WTC11 (cell line): Measurements from ENCODE around the gene TRIB2. TPM values are rescaled to one million over a fixed set of nuclear protein-coding genes. Genes with fewer than 3 reads are reported as not detected.

Experiments
- ATAC-seq: fragments of 200-7000 bp; cut with Tn5 transposase; 2 replicates; pipeline ENCODE4 v1.10.0; 2021; ENCODE audit warnings: mild to moderate bottlenecking, moderate library complexity
- CTCF ChIA-PET: fragments of 300-600 bp; sonication (Branson Sonifier 250); formaldehyde crosslinking; loops from one replicate; lab custom pipeline; 2021; ENCODE audit warnings: antibody characterized with exemption; lab: Charles Lee
- POLR2A ChIA-PET: fragments of 350-600 bp; sonication (Branson Sonifier 250); formaldehyde crosslinking; loops from one replicate; lab custom pipeline; 2021; ENCODE audit warnings: antibody characterized with exemption; lab: Charles Lee
- DNase-seq: peaks from one replicate; pipeline ENCODE4 v3.0.0; 2021; ENCODE audit warnings: low spot score
- H3K27ac Mint-ChIP-seq: 2 replicates; pipeline ENCODE4 v1.8.0; 2021; ENCODE audit warnings: mixed read lengths
- H3K27me3 Mint-ChIP-seq: 2 replicates; pipeline ENCODE4 v1.8.0; 2021; ENCODE audit warnings: low read depth, mild to moderate bottlenecking, moderate library complexity, mixed read lengths
- H3K36me3 Mint-ChIP-seq: 2 replicates; pipeline ENCODE4 v1.8.0; 2021; ENCODE audit warnings: mixed read lengths
- H3K4me1 Mint-ChIP-seq: 2 replicates; pipeline ENCODE4 v1.8.0; 2022; ENCODE audit warnings: mixed read lengths
- H3K4me3 Mint-ChIP-seq: 2 replicates; pipeline ENCODE4 v1.8.0; 2021; ENCODE audit warnings: mild to moderate bottlenecking, moderate library complexity, mixed read lengths
- H3K9me3 Mint-ChIP-seq: 2 replicates; pipeline ENCODE4 v1.8.0; 2021; ENCODE audit warnings: mixed read lengths
- CREB1 ChIP-seq: sonication (generic); formaldehyde crosslinking; IDR thresholded peaks from 2 replicates; pipeline ENCODE4 v1.8.0; 2023; ENCODE audit warnings: mild to moderate bottlenecking, missing genetic modification reagents
- EMX1 ChIP-seq: fragments of 250-450 bp; sonication (Bioruptor Pico); IDR thresholded peaks from 2 replicates; pipeline ENCODE4 v1.8.0; 2021; ENCODE audit warnings: mild to moderate bottlenecking
- FOXP1 ChIP-seq: sonication (generic); formaldehyde crosslinking; IDR thresholded peaks from 2 replicates; pipeline ENCODE4 v1.8.0; 2022; ENCODE audit warnings: missing genetic modification reagents, mild to moderate bottlenecking, moderate library complexity, borderline replicate concordance
- GRHL2 ChIP-seq: fragments of 250-450 bp; sonication (Bioruptor Pico); IDR thresholded peaks from 2 replicates; pipeline ENCODE4 v1.8.0; 2022; ENCODE audit warnings: mild to moderate bottlenecking, moderate library complexity; ENCODE audit not compliant: insufficient replicate concordance, severe bottlenecking
- JUN ChIP-seq: sonication (generic); formaldehyde crosslinking; IDR thresholded peaks from 2 replicates; pipeline ENCODE4 v1.8.0; 2023; ENCODE audit warnings: mild to moderate bottlenecking, missing genetic modification reagents
- MYBL2 ChIP-seq: sonication (generic); formaldehyde crosslinking; IDR thresholded peaks from 2 replicates; pipeline ENCODE4 v1.8.1; 2023; ENCODE audit warnings: mild to moderate bottlenecking, moderate library complexity, missing genetic modification reagents
- NFATC4 ChIP-seq: fragments of 250-450 bp; sonication (Bioruptor Pico); IDR thresholded peaks from 2 replicates; pipeline ENCODE4 v1.9.0; 2021; ENCODE audit warnings: mild to moderate bottlenecking
- OVOL2 ChIP-seq: fragments of 250-450 bp; sonication (Bioruptor Pico); IDR thresholded peaks from 2 replicates; pipeline ENCODE4 v1.9.0; 2021; ENCODE audit warnings: mild to moderate bottlenecking, borderline replicate concordance
- SMAD3 ChIP-seq: sonication (generic); formaldehyde crosslinking; IDR thresholded peaks from 2 replicates; pipeline ENCODE4 v1.8.0; 2022; ENCODE audit warnings: missing genetic modification reagents, mild to moderate bottlenecking, borderline replicate concordance
- TP53 ChIP-seq: sonication (generic); formaldehyde crosslinking; IDR thresholded peaks from 2 replicates; pipeline ENCODE4 v1.8.1; 2023; ENCODE audit warnings: mild to moderate bottlenecking, missing genetic modification reagents
- ZBTB21 ChIP-seq: sonication (generic); formaldehyde crosslinking; IDR thresholded peaks from 2 replicates; pipeline ENCODE4 v1.8.1; 2023; ENCODE audit warnings: mild to moderate bottlenecking, missing genetic modification reagents, borderline replicate concordance
- ZNF232 ChIP-seq: sonication (generic); formaldehyde crosslinking; IDR thresholded peaks from 2 replicates; pipeline ENCODE4 v1.8.0; 2022; ENCODE audit warnings: mild to moderate bottlenecking, missing genetic modification reagents
- ZNF317 ChIP-seq: sonication (generic); formaldehyde crosslinking; IDR thresholded peaks from 2 replicates; pipeline ENCODE4 v1.8.1; 2023; ENCODE audit warnings: low read depth, mild to moderate bottlenecking, moderate library complexity, missing genetic modification reagents, borderline replicate concordance
- ZNF396 ChIP-seq: fragments of 250-450 bp; sonication (Bioruptor Pico); IDR thresholded peaks from 2 replicates; pipeline ENCODE4 v1.8.0; 2021; ENCODE audit warnings: mild to moderate bottlenecking, moderate library complexity, borderline replicate concordance
- ZNF416 ChIP-seq: fragments of 250-450 bp; sonication (Bioruptor Pico); IDR thresholded peaks from 2 replicates; pipeline ENCODE4 v1.9.0; 2021; ENCODE audit warnings: mild to moderate bottlenecking, inconsistent platforms
- ZNF423 ChIP-seq: fragments of 250-450 bp; sonication (Bioruptor Pico); IDR thresholded peaks from 2 replicates; pipeline ENCODE4 v2.1.2; 2022; ENCODE audit warnings: mild to moderate bottlenecking, moderate library complexity
- total RNA-seq: library from RNA; stranded (reverse); gene quantifications from 3 replicates; pipeline ENCODE4 v1.2.3, GENCODE V29; 2021
- TF ChIP-seq, protein P1 (sequence below): sonication (generic); formaldehyde crosslinking; IDR thresholded peaks from 2 replicates; pipeline ENCODE4 v1.8.0; 2023; ENCODE audit warnings: missing genetic modification reagents
- TF ChIP-seq, protein P2 (sequence below): sonication (generic); formaldehyde crosslinking; IDR thresholded peaks from 2 replicates; pipeline ENCODE4 v1.8.0; 2022; ENCODE audit warnings: mild to moderate bottlenecking, missing genetic modification reagents
- TF ChIP-seq, protein P3 (sequence below): sonication (generic); formaldehyde crosslinking; IDR thresholded peaks from 2 replicates; pipeline ENCODE4 v1.8.1; 2023; ENCODE audit warnings: mild to moderate bottlenecking, missing genetic modification reagents
- TF ChIP-seq, protein P4 (sequence below): sonication (generic); formaldehyde crosslinking; IDR thresholded peaks from 2 replicates; pipeline ENCODE4 v1.8.0; 2023; ENCODE audit warnings: missing genetic modification reagents, mild to moderate bottlenecking, borderline replicate concordance
- TF ChIP-seq, protein P5 (sequence below): sonication (generic); formaldehyde crosslinking; IDR thresholded peaks from 2 replicates; pipeline ENCODE4 v1.8.0; 2022; ENCODE audit warnings: mild to moderate bottlenecking, missing genetic modification reagents
- TF ChIP-seq, protein P6 (sequence below): sonication (generic); formaldehyde crosslinking; conservative IDR thresholded peaks from 2 replicates; pipeline ENCODE4 v1.8.1; 2023; ENCODE audit warnings: mild to moderate bottlenecking, low read depth, missing genetic modification reagents, moderate library complexity

Gene TRIB2
- total RNA-seq, 1 experiment from 2014 or later: 89.3 TPM

DNA sequence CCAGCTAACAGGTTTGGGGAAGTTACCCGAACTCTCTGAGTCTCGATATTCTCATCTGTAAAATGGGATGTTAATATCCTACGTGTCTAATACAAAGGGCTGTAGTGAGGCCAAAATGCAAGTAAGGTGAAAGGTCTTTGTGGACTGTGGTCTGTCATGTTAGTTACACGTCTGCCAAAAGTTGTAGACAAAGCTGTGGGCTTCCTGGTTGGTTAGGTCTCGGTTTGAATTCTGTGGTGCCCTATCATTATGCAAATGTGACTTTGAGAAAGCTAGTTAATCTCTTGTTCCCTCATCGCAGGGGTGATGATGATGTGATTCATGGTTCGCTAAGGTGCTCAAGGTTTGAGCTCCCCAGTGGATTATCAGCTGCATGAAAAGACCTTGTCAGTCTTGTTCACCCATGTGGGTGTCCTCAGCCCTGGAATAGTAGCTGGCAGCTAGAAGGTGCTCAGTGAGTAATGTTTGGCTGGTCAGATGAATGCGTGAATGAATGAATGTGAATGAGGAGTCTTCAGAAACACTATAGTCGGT, 23.1 kb downstream of the TRIB2 start:
- TF ChIP-seq NFATC4 (no peak), GRHL2 (no peak), ZNF396 (CRISPR knock-in tag) (no peak), FOXP1 (CRISPR knock-in tag) (no peak)
- TF ChIP-seq, protein P1, sequence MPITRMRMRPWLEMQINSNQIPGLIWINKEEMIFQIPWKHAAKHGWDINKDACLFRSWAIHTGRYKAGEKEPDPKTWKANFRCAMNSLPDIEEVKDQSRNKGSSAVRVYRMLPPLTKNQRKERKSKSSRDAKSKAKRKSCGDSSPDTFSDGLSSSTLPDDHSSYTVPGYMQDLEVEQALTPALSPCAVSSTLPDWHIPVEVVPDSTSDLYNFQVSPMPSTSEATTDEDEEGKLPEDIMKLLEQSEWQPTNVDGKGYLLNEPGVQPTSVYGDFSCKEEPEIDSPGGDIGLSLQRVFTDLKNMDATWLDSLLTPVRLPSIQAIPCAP (CRISPR knock-in tag): no peak
- TF ChIP-seq, protein P2, sequence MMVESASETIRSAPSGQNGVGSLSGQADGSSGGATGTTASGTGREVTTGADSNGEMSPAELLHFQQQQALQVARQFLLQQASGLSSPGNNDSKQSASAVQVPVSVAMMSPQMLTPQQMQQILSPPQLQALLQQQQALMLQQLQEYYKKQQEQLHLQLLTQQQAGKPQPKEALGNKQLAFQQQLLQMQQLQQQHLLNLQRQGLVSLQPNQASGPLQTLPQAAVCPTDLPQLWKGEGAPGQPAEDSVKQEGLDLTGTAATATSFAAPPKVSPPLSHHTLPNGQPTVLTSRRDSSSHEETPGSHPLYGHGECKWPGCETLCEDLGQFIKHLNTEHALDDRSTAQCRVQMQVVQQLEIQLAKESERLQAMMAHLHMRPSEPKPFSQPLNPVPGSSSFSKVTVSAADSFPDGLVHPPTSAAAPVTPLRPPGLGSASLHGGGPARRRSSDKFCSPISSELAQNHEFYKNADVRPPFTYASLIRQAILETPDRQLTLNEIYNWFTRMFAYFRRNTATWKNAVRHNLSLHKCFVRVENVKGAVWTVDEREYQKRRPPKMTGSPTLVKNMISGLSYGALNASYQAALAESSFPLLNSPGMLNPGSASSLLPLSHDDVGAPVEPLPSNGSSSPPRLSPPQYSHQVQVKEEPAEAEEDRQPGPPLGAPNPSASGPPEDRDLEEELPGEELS (CRISPR knock-in tag): no peak
- TF ChIP-seq, protein P3, sequence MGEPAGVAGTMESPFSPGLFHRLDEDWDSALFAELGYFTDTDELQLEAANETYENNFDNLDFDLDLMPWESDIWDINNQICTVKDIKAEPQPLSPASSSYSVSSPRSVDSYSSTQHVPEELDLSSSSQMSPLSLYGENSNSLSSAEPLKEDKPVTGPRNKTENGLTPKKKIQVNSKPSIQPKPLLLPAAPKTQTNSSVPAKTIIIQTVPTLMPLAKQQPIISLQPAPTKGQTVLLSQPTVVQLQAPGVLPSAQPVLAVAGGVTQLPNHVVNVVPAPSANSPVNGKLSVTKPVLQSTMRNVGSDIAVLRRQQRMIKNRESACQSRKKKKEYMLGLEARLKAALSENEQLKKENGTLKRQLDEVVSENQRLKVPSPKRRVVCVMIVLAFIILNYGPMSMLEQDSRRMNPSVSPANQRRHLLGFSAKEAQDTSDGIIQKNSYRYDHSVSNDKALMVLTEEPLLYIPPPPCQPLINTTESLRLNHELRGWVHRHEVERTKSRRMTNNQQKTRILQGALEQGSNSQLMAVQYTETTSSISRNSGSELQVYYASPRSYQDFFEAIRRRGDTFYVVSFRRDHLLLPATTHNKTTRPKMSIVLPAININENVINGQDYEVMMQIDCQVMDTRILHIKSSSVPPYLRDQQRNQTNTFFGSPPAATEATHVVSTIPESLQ: no peak
- no peak overlapping the region for H3K4me3 Mint-ChIP-seq
- no peaks in the 10 kb centered on the region for H3K9me3 Mint-ChIP-seq
- no peaks in the 10 kb centered on the region for H3K27me3 Mint-ChIP-seq
- no peak overlapping the region; the same call in 1 of the 2 replicates for H3K27ac Mint-ChIP-seq
- CTCF ChIA-PET: no interaction called here
- H3K4me1 Mint-ChIP-seq: 0 out of 2 replicates have a peak, but pooled peaks cover 3% of the 10 kb centered on the region
- POLR2A ChIA-PET: no interaction called here
- ATAC-seq (no peak), DNase-seq (no peak)
- peaks cover 76% of the 10 kb centered on the region for H3K36me3 Mint-ChIP-seq

DNA sequence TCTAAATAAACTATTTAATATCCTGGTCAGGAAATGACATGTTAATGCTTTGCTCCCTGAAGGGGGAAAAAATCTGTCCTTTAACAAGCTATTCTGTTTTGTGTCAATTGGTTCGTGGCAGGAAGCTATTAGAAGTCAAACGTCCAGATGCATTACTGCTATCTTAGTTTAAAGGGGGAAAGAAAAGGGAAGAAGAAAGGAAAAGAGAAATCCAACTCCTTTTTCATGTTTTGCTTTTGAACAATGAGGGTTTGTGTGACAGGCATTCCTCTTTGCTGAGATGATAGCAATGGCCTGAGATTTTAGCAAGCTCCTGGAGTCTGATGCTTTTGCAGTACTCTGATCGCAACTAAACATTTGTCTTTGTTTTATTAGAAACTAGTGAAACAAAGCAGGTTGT, 24.6 kb downstream of the TRIB2 start:
- peaks cover 62% of the 10 kb centered on the region for H3K36me3 Mint-ChIP-seq
- POLR2A ChIA-PET: interaction anchor here (0.8 kb wide), 1 partner anchor 12 kb away, joined by 3 read pairs; no protein-coding TSS in a partner anchor
- no peak for ATAC-seq

DNA sequence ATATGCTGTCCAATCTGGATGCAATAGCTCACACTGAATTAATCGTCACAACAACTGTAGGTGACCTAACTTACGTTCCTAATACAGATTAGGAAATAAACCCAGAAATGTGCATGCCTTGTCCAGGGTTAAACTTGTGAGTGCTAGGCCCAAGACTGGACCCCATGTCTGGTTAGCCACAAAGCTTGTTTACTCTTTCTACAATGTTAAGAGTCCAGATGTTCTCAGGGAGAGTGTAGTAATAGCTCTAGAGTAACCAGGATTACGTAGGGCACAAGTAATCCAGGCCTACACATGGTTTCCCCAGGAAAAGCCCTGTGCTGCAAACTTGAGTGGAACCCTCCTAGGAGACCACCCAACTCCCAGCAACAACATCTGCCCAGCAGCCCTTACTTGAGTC, 26.2 kb downstream of the TRIB2 start:
- H3K27me3 Mint-ChIP-seq: no peaks in the 10 kb centered on the region
- DNase-seq: no peak
- ATAC-seq: no peak
- peaks cover 6% of the 10 kb centered on the region for H3K9me3 Mint-ChIP-seq
- H3K36me3 Mint-ChIP-seq: peaks cover 47% of the 10 kb centered on the region
- CTCF ChIA-PET: no interaction called here
- H3K4me3 Mint-ChIP-seq: no peak overlapping the region
- H3K4me1 Mint-ChIP-seq: no peaks in the 10 kb centered on the region
- H3K27ac Mint-ChIP-seq: no peak overlapping the region
- POLR2A ChIA-PET: no interaction called here
- no peak for TF ChIP-seq SMAD3
- TF ChIP-seq CREB1: no peak
- no peak for TF ChIP-seq ZNF232 (CRISPR knock-in tag)
- TF ChIP-seq, protein P4, sequence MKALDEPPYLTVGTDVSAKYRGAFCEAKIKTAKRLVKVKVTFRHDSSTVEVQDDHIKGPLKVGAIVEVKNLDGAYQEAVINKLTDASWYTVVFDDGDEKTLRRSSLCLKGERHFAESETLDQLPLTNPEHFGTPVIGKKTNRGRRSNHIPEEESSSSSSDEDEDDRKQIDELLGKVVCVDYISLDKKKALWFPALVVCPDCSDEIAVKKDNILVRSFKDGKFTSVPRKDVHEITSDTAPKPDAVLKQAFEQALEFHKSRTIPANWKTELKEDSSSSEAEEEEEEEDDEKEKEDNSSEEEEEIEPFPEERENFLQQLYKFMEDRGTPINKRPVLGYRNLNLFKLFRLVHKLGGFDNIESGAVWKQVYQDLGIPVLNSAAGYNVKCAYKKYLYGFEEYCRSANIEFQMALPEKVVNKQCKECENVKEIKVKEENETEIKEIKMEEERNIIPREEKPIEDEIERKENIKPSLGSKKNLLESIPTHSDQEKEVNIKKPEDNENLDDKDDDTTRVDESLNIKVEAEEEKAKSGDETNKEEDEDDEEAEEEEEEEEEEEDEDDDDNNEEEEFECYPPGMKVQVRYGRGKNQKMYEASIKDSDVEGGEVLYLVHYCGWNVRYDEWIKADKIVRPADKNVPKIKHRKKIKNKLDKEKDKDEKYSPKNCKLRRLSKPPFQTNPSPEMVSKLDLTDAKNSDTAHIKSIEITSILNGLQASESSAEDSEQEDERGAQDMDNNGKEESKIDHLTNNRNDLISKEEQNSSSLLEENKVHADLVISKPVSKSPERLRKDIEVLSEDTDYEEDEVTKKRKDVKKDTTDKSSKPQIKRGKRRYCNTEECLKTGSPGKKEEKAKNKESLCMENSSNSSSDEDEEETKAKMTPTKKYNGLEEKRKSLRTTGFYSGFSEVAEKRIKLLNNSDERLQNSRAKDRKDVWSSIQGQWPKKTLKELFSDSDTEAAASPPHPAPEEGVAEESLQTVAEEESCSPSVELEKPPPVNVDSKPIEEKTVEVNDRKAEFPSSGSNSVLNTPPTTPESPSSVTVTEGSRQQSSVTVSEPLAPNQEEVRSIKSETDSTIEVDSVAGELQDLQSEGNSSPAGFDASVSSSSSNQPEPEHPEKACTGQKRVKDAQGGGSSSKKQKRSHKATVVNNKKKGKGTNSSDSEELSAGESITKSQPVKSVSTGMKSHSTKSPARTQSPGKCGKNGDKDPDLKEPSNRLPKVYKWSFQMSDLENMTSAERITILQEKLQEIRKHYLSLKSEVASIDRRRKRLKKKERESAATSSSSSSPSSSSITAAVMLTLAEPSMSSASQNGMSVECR: no peak
- TF ChIP-seq ZNF416 (CRISPR knock-in tag): no peak

More for the DNA sequence above, 24.6 kb downstream of the TRIB2 start:
- no peak for TF ChIP-seq MYBL2 (CRISPR knock-in tag)
- no peak for TF ChIP-seq ZNF416 (CRISPR knock-in tag)
- no peak for TF ChIP-seq OVOL2
- TF ChIP-seq GRHL2: no peak
- no peak for TF ChIP-seq ZNF423 (CRISPR knock-in tag)
- no peak for TF ChIP-seq JUN (CRISPR knock-in tag)
- TF ChIP-seq, protein P5, sequence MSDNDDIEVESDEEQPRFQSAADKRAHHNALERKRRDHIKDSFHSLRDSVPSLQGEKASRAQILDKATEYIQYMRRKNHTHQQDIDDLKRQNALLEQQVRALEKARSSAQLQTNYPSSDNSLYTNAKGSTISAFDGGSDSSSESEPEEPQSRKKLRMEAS: no peak
- no peak for TF ChIP-seq ZBTB21 (CRISPR knock-in tag)
- no peak for TF ChIP-seq EMX1
- TF ChIP-seq, protein P6, sequence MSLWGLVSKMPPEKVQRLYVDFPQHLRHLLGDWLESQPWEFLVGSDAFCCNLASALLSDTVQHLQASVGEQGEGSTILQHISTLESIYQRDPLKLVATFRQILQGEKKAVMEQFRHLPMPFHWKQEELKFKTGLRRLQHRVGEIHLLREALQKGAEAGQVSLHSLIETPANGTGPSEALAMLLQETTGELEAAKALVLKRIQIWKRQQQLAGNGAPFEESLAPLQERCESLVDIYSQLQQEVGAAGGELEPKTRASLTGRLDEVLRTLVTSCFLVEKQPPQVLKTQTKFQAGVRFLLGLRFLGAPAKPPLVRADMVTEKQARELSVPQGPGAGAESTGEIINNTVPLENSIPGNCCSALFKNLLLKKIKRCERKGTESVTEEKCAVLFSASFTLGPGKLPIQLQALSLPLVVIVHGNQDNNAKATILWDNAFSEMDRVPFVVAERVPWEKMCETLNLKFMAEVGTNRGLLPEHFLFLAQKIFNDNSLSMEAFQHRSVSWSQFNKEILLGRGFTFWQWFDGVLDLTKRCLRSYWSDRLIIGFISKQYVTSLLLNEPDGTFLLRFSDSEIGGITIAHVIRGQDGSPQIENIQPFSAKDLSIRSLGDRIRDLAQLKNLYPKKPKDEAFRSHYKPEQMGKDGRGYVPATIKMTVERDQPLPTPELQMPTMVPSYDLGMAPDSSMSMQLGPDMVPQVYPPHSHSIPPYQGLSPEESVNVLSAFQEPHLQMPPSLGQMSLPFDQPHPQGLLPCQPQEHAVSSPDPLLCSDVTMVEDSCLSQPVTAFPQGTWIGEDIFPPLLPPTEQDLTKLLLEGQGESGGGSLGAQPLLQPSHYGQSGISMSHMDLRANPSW (CRISPR knock-in tag): no peak
- TF ChIP-seq ZNF317 (CRISPR knock-in tag): no peak
- no peak for TF ChIP-seq TP53 (CRISPR knock-in tag)
- CTCF ChIA-PET: interaction anchor here (1.1 kb wide), 1 partner anchor 189 kb away, joined by 4 read pairs; no protein-coding TSS in a partner anchor
- no peak for DNase-seq
- Mint-ChIP-seq H3K27ac (peak overlapping the region; percentile 73; the same call in 1 of the 2 replicates), H3K9me3 (no peaks in the 10 kb centered on the region), H3K4me3 (no peak overlapping the region), H3K4me1 (0 out of 2 replicates have a peak, but pooled peaks cover 3% of the 10 kb centered on the region), H3K27me3 (no peaks in the 10 kb centered on the region)
